SIG-M5 (cell line): Measurements from ENCODE around the gene PLPP3.

Experiments
- DNase-seq: peaks from one replicate; lab custom pipeline; 2025; lab: John Stamatoyannopoulos, UW

PLPP3 gene

DNA sequence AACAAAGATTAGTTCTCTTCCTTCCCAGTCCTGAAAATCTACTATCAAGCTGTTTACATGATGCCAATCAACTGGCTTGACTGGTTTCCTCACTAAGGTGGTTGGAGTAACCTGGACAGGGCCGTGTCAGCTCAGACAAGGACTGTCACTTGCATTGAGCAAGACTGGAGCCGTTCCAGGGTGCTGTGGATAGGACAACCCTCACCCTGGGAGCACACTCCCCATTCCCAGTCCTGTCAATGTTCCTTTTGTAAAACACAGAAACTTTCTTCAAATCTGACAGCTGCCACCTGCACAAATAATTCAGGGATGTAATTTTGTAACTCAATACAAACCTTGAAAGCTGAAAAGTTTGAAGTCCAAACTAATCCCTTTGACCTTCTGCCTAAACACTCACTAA lies 31.4 kb downstream of the PLPP3 start:
- no peak for DNase-seq

DNA sequence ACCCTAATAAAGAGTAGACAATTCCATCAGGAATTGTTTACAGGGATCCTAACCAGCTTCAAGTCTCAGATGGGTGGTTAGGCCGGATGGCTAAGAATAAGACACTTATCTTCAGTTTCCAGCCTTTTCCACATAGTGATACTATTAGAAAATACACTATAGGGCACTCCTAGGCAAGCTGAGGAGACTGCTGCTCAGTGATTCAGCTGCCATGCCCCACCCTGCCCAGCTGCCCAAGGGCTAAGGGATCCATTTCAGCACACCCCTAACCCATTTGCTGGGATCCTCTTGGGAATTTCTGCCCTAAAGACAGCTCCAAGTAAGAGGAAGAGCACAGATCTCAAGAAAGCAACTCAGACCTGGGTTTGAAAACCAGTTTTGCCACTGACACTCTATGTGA lies 31.9 kb downstream of the PLPP3 start:
- no peak for DNase-seq

DNA sequence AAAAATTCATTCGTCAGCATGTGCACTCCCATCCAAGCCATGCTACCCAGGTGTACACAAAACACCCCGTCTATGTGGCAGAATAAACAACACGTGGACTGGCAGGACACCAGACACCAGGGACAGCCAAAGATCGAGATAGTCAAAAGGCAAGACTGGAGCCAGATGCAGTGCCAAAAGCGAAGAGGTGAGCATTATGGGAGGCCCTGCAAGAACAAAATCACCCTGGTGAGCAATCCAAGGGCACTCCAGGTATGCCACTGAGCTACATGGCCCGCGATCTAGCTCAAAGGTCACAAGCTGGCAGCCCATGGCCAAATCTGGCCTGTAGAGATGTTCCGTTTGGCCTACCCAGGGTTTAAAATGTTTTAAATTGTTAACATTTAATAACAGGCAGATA lies 33.7 kb downstream of the PLPP3 start:
- DNase-seq, result no peak

DNA sequence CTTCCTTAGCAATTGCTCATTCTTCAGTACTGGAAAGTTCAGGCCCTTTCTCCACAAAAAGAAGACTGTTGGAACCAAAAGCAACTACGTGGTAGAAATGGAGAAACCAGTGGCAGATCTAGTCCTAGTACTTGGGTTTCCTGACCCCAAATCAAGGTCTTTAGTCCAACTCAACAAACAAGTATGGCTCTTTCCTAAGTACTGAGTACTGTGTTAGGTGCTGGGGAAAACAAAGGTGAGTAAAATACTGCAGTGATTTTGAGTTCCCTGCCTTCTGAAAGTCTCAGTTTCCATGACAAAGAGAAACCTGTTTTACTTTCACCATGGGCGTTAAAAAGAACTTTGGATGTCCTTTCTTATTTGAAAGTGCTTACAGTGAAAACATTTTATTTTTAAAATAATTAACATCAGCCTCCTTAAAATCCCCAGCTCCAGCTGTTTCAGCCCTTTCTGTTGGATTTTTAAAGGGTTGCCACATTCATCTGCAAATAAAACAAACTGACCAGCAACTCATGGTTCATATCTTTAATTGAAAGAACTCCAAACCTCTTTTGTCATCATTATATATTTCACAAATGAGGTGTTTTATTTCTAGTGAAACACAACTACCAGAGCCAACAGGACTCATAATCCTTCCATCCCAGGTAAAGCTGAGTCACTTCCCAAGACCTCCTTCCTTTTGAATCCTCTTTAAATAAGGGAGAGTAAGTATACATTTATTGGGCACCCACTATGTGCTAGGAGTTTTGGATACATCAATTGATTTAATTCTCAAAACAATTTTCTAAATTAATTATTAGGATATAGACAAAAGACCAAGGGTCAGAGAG lies 35.4 kb downstream of the PLPP3 start:
- DNase-seq, result no peak

DNA sequence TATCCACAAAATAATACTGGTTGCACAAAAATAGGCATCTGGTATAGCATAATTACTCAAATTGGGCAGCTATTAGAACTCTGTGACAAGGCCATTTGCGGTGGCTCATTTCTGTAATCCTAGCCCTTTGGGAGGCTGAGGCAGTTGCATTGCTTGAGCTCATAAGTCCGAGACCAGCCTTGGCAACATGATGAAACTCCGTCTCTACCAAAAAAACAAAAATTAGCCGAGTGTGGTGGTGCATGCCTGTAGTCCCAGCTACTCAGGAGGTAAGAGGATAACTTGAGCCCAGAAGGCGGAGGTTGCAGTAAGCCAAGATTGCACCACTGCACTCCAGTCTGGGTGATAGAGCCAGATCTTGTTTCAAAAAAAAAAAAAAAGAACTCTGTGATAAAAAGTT lies 36.7 kb downstream of the PLPP3 start:
- DNase-seq, result no peak

DNA sequence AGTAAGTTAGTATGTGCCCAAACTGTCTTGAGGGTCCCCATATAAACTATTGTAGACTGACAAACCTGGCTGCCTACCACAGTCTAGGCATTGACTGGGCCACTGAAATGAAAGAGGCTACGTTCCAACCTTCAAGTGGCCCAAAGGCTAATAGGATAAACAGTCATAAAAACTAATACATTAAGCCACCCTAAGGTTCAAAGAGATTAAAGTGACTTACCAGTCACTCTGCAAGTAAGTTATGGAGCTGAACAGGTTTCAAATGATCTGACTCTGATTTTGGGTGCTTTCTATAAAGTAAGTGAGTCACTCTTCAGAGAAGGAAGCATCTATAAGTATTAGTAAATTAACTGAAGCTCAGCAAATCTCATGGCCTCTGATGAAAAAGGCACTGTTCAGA lies 38.0 kb downstream of the PLPP3 start:
- no peak for DNase-seq

DNA sequence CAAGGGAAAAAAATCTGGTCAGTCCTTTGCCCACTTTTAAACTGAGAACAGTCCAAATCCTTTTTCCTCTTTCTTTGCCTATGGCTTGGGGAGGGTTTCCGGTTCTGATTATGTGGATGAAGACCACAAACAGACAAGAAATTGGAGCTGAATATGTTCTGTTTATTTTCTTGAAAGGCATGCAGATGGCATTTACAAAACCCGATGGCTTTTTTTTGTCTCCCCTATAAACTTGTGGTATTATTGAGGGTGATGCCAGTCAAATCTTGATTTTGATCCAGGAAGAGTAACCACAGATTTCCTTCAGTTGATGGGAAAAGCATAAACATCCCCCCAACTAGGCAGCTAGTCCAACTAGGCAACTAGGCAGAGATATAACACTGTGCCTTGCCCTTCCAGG lies 38.9 kb downstream of the PLPP3 start:
- DNase-seq, result no peak

DNA sequence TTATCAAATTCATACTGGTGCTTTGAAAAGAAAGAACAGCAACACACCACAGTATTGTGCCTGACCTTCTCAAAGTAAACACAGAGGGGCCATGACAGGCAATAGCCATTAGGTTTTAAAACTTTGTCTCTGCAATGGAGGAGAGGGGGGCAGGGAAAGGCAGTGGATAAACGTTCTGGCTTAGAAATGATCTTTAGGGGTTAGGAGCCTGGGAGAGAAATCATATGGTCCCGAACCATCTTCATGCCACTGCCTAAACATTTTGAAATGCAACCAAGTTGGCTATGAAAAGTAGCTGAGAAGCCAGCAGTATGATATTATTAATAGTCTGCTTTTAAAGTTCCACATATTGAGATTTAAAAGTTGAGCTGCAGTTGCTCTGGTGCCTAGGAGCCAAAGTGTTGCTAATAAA lies 39.8 kb downstream of the PLPP3 start:
- DNase-seq, result no peak

DNA sequence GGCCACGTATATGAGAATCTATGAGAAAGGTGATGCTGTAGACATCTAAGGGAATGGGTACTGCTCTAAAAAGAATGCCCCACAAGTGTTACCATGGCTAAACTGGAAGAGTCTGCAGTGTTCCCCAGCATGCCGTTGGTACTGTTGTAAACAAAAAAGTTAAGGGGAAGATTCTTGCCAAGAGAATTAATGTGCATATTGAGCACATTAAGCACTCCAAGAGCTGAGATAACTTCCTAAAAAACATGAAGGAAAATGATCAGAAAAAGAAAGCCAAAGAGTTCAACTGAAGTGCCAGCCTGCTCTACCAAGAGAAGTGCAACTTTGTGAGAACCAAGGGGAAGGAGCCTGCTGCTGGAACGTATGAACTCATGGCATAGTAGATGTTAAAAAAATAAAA lies 40.8 kb downstream of the PLPP3 start:
- DNase-seq, result no peak

DNA sequence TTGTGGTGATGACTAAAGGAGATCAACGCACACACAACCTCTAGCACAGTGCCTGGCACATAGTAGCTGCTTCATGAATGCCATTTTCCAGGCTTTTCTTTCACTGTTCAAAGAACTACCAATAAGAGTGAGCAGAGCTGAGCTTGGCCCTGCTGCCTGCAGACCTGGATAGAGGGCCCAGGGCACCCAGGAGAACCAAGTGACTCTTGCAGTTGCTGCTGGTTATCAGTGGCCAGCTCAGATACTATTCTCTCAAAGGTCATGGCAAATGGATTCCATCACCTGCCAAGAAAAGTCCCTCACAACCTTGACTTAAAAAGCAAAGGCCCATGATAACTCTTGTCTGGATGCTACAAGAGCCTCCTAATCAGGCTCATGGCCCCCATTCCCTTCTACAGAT lies 41.7 kb downstream of the PLPP3 start:
- DNase-seq, result no peak

DNA sequence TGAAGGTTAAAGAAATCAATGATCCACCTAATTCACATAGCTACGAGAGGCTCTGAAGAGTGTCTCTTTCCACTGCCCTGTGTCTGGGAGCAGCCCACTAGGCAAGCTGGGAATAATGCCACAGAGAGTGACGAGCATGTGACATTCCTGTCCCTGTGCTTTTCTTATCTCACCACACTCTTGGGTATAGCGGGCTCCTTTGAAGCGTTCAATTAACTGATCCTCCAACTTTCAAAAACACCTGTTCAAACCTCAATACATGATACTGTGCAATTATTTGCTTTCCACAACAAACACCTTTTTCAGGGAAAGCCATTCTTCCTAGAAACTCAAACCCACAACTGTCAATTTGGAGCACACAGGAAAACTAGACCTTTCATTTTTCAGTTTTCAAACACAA lies 43.4 kb downstream of the PLPP3 start:
- no peak for DNase-seq

DNA sequence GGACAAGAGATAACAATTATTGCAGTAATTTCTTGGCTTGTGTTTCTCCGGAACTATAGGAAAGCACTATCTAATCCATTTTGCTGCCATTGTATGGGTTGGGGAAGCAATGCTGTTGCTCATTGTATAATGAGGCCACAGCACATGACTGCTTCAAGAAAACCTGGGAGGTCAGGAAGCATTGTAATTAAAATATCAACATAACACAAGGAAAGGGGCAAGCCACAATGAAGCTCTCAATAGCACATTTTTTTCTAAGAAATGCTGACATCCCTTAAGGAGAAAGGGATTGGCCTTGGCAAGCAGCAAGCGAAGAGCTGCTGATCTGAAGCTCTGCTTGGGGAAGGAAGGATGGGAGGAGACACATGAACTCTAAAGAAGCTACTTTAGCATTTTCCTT lies 44.0 kb downstream of the PLPP3 start:
- no peak for DNase-seq

DNA sequence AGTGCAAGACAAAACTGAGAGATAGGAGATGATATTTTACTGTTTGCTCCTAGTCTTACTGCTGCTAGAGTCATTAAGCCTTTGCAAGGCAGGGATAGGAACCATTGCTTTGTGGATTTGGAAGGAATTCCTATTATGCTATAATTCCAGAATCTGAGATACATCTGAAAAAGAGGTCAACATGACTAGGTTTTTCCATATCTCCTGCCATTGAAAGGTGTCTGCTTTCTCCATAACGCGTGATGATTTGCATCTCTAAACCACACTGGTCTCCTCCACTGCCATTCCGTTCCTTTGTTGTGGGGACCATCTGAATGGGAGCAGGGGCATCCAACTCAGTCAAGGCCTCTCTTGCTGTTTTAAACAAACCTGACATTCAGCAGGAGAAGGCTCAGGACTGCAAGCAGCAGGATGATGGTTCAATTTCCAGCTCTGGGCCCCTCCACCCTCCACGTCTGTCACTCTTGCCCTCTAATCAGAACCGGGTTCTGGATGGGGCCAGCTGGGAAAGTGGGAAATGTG lies 45.2 kb downstream of the PLPP3 start:
- no peak for DNase-seq

DNA sequence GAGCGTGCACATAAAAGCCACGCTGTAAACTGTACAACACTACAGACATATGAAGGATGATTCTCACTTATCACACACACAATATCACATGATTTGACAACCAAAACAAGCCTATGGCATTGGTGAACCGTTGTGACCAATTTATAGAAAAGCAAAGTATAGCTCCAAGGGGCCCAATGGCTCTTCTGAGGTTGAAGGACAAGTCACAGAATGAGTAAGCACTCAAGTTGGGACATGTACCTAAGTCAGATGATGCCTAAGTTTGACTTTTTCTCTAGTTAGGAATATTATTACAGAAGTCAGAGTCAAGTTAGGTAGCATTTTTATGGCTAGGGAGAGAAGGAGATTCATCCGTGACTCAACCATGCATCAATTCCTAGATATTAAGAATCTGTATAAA lies 45.7 kb downstream of the PLPP3 start:
- no peak for DNase-seq

DNA sequence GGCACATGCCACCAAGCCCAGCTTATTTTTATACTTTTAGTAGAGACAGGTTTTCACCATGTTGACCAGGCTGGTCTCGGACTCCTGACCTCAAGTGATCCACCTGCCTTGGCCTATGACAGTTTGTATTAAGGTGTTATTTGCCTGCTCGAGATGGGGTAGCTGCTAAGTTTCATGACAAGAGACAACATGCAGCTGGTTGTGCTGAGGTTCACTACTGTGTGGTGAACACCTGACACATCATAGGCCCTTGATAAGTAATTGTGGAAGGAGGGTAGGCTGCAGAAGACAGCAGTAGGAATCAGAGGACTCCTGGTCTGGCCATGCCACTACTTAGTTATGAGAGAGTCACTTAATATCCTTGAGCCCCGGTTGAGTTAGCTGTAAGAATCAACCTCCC lies 46.2 kb downstream of the PLPP3 start:
- DNase-seq, result no peak

DNA sequence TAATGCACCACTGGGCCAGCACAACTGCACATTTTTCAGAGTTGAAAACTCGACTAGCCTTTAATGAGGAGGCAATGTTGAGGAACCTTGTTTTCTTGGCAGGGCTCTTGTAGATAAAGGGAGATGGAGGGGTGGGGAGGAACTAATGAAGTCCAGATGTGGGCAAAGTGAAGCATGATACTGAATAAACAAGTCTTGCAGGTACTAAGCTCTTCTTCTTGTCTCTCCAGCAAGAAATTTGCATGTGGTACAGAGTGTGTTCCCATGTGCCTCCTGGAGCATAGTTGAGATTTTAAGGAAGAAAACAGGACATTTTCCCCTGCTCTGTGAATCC lies 47.0 kb downstream of the PLPP3 start:
- DNase-seq, result no peak

DNA sequence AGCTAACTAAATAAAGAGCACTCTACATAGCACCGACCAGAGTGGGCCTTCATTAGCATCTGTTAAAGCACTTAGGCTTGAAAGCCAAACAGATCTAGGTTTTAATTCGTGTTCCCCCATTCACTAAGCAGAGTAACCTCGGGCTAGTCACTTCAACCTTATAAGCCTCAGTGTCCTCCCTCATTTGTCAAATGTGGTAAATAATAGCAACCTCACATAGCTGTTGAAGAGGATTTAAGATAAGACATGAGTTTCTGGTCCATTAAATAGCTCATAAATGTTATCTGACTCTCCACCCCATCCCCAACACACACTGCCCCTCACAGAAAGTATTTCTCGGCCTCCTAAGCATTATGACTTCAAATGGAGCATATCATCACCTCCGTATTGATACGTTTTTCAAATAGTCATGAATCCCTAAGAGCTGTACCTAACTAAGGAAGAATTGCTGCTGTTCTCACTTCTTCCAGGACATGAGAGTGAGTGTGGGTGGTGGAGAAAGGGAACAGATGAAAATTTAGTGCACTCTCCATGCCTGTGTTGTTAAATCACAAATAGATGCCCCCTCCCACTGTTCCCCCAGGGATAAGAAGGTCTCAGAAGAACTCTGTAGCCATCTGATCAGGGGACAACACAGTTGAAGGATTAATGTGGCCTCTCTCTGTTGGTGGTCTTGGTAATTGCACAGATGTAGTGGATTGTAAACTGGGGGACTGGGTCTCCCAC lies 47.6 kb downstream of the PLPP3 start:
- DNase-seq, result no peak

DNA sequence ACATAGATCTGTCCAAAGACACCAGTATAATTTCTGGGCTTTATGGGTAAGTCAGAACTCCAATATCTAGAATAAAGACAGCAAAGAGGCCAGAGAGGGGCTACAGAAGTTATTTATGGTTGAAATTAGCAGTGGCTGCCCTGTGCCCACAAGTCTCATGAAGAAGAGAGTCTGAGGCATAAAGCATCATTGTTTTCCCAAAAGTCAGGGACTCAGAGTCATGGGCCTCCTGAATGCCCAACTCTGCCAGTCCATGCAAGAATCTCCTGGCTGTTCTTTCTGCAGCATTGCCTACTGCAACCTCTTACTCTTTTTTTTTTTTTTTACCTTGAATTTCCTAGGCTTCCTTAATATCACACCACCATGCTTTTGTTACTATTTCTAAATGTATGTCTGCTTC lies 49.6 kb downstream of the PLPP3 start:
- DNase-seq, result no peak

DNA sequence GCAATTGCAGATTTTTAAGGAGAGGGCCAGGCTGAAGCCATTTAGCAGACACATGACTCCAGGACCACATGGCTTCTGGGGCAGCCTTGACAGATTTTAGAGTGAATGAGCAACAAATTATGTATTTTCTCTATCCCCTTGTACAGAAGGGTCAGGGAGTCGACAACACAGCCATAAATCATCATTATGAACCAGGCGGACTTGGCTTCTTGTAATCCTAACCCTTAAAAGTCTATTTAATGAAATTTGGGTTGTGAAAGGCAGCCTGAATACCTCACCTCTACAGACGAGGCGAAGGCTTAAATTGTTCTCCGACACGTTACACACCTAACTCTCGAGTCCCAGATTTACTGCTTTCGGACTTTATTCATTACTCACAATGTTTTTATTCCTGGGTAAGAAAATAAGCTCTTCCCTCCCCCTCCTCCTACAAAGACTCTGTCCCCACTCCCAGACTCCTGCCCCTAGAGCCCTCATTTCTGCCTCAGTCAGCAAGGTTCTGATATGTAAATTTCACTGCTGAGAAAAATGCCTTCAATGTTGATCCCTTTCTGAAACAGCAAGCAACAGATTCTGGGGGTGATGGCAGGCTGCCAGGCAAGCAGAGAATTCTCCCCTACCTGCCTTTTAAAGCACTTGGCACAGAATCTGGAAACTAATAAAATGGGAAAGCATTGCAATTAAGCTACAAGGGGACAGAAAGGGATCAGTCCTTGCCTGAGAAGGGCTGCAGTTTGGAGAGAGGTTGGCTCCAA lies 51.6 kb downstream of the PLPP3 start:
- no peak for DNase-seq

DNA sequence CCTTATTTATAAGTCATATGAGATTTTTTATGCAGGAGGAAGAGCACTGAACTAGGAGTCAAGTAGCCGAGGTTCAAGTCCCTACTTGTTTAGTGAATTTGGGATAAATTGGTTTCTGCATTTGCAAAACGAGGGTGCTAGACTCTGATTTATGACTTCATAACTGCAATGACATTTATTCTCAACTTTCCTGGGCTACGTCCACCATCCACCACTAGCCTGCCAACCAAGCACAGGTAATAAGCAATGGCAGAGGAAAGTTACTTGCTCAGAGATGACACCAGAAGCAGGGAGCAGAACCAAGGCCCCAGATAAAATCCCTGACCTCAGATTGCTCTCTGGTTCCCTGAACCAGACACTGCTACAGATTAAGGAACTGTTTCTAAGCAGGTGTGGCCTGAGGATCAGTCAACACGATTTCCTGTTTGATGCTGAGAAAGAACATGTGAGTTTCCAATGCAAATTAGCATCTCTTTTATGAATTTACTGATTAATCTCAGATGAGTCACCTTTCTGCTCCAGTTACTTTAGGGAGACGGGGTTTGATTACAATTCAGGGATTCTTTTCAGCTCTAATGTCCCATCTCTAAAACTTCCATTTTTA lies 52.7 kb downstream of the PLPP3 start:
- DNase-seq, result no peak

DNA sequence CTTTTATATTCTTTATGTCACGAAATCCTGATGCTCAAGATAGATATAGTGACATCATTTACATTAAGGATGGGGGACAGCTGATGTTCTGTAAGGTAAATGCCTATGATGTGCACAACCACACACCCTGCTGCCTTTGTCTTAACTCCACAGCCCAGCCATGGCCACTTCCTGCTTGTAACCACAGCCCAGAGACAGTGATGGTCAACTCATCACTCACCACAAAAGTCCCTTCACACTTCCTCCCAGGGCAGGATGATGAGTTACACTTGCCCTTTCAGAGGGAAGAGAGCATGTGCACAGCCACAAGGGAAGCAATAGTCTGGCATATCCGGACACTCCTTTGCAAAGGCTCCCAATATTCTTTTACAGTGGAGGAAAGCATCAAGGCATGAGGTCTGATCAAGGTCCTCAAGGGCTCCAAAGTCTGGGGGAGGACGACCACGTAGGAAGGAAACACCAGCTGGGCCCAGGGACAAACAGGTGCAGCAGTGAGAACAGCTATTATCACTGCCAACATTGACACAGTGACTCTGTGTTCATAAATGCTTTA lies 53.8 kb downstream of the PLPP3 start:
- no peak for DNase-seq

DNA sequence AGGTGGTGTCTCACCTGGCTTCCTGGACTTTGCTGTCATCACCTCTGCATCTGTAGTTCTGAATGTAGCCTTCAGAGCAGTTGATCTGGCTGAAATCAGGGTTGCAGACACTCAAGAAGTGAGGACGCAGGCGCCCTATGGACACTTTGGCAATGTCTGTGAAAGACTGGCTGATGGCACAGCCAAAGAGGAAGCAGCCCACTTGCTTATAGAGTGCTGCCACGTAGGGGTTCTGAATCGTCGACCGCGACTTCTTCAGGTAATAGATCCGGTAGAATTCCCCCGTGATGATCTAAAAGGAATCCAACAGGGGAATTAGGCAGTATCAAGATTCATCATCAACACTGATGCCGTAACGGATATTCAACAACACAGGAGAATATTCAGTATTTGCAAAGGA lies 55.1 kb downstream of the PLPP3 start:
- DNase-seq, result no peak
